ENCODE data around the gene PTPRF.

- TF ChIP-seq CTCF (IDR thresholded peaks at IDR 0.05; ENCODE audit: low read depth, low read length, poor library complexity, severe bottlenecking) (no peak), EZH2phosphoT487 (IDR thresholded peaks at IDR 0.05; ENCODE audit: borderline replicate concordance, low read length) (no peak)
These were observed 11.2 kb downstream of the PTPRF start for GRCh38 chr1:43541721-43542401.
